RWPE2 (cell line): ENCODE data around the gene SMG6.

ENCODE experiments used
- ATAC-seq: fragments of 200-7000 bp; cut with Tn5 transposase; 3 replicates; pipeline ENCODE4 v1.9.1; 2021; ENCODE audit warnings: low read depth
- DNase-seq: peaks from one replicate; pipeline ENCODE4 v3.0.0-alpha.2; 2020; ENCODE audit warnings: low spot score
- H3K27ac ChIP-seq: fragments of 450-650 bp; 2 replicates; pipeline ENCODE4 v1.5.1; 2017; ENCODE audit warnings: mild to moderate bottlenecking; ENCODE audit not compliant: poor library complexity, severe bottlenecking
- H3K27me3 ChIP-seq: fragments of 250-450 bp; sonication (Bioruptor Pico); 2 replicates; pipeline ENCODE4 v1.5.1; 2021; ENCODE audit warnings: mild to moderate bottlenecking, moderate library complexity; ENCODE audit not compliant: insufficient read depth, poor library complexity, severe bottlenecking
- H3K36me3 ChIP-seq: fragments of 250-450 bp; sonication (Bioruptor Pico); 2 replicates; pipeline ENCODE4 v1.5.1; 2020; ENCODE audit warnings: low read depth, mild to moderate bottlenecking, moderate library complexity
- H3K4me1 ChIP-seq: fragments of 250-450 bp; sonication (Bioruptor Pico); 2 replicates; pipeline ENCODE4 v1.5.1; 2021; ENCODE audit warnings: mild to moderate bottlenecking, moderate library complexity; ENCODE audit not compliant: insufficient read depth, poor library complexity, severe bottlenecking
- H3K4me3 ChIP-seq: fragments of 250-450 bp; sonication (Bioruptor Pico); 2 replicates; pipeline ENCODE4 v1.5.1; 2021; ENCODE audit warnings: mild to moderate bottlenecking, moderate library complexity; ENCODE audit not compliant: severe bottlenecking
- H3K9me3 ChIP-seq: fragments of 250-450 bp; sonication (Bioruptor Pico); 2 replicates; pipeline ENCODE4 v1.5.1; 2021; ENCODE audit warnings: mild to moderate bottlenecking, moderate library complexity; ENCODE audit not compliant: severe bottlenecking
- TF ChIP-seq, protein P1 (sequence below): fragments of 450-650 bp; IDR thresholded peaks from one replicate; pipeline ENCODE4 v1.5.1; 2017; ENCODE audit warnings: mild to moderate bottlenecking, moderate library complexity; ENCODE audit not compliant: poor library complexity, severe bottlenecking

SMG6 gene

DNA sequence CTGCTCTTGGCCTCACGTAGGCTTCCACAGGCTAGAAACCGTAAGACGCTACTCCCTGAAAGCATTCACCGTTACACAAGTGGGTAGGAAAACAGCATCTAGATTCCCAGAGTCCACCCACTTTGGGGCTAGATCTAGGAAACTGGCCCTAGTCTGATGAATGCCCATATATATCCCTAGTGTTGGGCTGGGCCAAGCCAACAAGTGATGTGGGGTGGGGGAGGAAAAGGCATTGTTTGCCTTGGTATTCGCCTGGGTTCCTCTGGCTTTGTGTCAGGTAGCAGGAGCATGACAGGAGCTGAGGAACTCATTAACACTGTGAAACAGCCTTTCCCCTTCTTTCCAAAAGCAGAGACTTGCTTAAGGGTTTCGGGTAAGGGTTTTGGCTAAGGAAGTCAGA is 112.4 kb downstream of the SMG6 start:
- ATAC-seq (no peak), DNase-seq (no peak)
- no peaks in the 10 kb centered on the region for H3K27me3 ChIP-seq
- H3K4me3 ChIP-seq: no peak overlapping the region
- TF ChIP-seq, protein P1, sequence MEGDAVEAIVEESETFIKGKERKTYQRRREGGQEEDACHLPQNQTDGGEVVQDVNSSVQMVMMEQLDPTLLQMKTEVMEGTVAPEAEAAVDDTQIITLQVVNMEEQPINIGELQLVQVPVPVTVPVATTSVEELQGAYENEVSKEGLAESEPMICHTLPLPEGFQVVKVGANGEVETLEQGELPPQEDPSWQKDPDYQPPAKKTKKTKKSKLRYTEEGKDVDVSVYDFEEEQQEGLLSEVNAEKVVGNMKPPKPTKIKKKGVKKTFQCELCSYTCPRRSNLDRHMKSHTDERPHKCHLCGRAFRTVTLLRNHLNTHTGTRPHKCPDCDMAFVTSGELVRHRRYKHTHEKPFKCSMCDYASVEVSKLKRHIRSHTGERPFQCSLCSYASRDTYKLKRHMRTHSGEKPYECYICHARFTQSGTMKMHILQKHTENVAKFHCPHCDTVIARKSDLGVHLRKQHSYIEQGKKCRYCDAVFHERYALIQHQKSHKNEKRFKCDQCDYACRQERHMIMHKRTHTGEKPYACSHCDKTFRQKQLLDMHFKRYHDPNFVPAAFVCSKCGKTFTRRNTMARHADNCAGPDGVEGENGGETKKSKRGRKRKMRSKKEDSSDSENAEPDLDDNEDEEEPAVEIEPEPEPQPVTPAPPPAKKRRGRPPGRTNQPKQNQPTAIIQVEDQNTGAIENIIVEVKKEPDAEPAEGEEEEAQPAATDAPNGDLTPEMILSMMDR: no peak
- no peaks in the 10 kb centered on the region for H3K9me3 ChIP-seq
- no peaks in the 10 kb centered on the region for H3K36me3 ChIP-seq
- H3K4me1 ChIP-seq: peaks cover 32% of the 10 kb centered on the region
- peak overlapping the region; percentile 95 for H3K27ac ChIP-seq

DNA sequence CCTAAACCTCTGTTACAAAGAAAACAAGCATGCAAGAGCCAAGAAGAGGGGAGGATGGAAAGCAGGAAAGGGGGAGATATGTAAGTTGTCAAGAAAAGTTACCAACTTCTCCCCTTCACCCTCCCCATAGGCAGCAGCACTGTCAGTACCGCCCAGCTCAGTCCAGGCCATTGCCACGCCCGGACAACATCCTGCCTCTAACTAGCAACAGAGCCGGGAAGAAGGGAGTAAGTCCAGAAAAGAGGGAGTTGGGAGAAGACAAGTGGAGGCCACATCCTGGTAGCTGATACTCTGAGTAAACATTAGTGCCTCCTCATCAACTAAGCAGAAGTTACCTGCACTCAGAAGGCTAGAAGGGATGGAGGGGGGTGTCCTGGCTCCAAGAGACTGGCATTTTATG is 113.6 kb downstream of the SMG6 start:
- TF ChIP-seq, protein P1: no peak
- peak overlapping the region; percentile 95 for H3K27ac ChIP-seq
- H3K9me3 ChIP-seq: no peaks in the 10 kb centered on the region
- peak; percentile 56; the same call in 2 of the 3 replicates for ATAC-seq
- DNase-seq: no peak
- no peaks in the 10 kb centered on the region for H3K27me3 ChIP-seq
- no peak overlapping the region for H3K4me3 ChIP-seq
- H3K4me1 ChIP-seq: peaks cover 31% of the 10 kb centered on the region
- H3K36me3 ChIP-seq: no peaks in the 10 kb centered on the region

DNA sequence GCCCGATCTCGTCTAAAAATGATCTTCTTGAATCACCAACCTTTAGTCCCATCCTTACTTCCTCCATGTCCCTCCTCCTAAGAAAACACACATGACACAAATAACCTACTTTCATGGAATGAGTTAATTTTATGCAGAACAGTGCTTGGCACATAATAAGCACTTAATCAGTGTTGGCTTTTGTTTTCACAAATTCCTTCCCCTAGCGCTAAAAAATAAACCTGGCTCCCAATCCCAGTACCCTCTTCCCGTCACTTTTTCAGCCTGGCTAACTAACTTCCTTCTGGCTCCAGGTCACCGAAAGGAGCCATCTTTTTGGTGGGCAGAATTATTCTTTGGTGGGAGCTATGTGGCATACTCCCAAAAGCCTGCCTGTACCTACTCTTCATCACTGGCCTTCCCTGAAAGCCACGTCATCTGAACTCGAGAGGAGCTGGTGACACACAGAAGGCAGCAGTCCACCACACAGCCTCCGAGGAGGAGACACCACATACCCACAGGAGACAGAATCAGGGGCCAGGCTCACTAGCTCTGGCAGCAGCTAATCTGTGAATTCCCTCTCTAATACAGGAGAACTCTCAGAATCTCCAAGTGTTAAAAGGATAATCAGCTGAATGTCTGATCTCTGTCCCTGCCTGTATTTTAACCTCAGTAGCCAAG is 114.5 kb downstream of the SMG6 start:
- Histone ChIP-seq H3K9me3 (no peaks in the 10 kb centered on the region), H3K27ac (peak overlapping the region; percentile 95), H3K4me3 (no peak overlapping the region), H3K4me1 (peaks cover 29% of the 10 kb centered on the region), H3K27me3 (no peaks in the 10 kb centered on the region), H3K36me3 (no peaks in the 10 kb centered on the region)
- DNase-seq: no peak
- no peak for ATAC-seq
- TF ChIP-seq, protein P1: no peak

DNA sequence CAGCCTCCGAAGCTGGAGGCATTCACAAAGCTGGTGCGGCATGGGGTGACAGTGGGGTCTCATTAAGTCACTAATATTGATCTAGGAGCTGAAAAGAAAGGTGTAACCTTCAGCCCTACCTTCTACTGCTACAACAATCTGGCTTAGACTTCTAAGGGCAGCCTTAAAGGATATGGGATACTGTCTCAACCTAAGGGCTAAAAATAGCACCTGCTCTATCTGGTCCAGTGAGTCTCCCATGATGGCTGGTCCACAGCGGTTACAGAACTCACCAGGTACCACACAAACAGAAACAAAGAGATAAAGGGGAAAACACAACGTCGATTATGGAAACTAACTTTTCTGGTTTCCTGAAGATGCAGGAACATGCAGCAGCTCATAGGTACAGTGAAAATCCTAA is 115.8 kb downstream of the SMG6 start:
- ATAC-seq (no peak), DNase-seq (no peak)
- Histone ChIP-seq H3K4me3 (no peak overlapping the region), H3K27ac (no peak overlapping the region), H3K4me1 (peaks cover 21% of the 10 kb centered on the region), H3K27me3 (no peaks in the 10 kb centered on the region), H3K9me3 (no peaks in the 10 kb centered on the region), H3K36me3 (no peaks in the 10 kb centered on the region)
- TF ChIP-seq, protein P1: no peak

DNA sequence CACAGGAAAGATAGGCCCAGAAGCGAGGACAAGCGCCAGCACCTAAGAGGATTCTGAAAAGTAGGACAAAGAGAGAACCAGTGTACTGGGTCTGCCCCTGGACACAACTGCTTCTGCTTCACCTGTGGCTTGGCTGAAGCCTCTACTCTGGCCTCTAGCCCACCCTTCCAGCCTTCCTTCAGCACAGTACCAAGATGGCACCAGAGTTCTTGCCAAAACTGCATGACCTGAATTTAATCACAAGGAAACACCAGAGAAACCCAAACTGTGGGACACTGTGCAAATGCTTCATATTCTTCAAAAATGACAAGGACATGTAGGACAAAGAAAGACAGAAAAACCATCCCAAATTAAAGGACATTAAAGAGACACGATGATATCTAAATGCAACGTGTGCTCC is 116.6 kb downstream of the SMG6 start:
- Histone ChIP-seq H3K4me1 (peaks cover 13% of the 10 kb centered on the region), H3K27ac (no peak overlapping the region), H3K27me3 (no peaks in the 10 kb centered on the region), H3K9me3 (no peaks in the 10 kb centered on the region), H3K36me3 (no peaks in the 10 kb centered on the region), H3K4me3 (no peak overlapping the region)
- TF ChIP-seq, protein P1: no peak
- ATAC-seq (no peak), DNase-seq (no peak)
